Measurements from ENCODE around the gene INO80B.
A peak's percentile ranks its signal among the peaks of the same experiment; 100 is the strongest.
"Not testable (repeated sequence)": the region's sequence is repeated elsewhere in the genome, so short reads cannot be mapped to it uniquely, and the experiment has no call there.

The INO80B gene

GRCh38 chr2:74424995-74425406 lies 29.9 kb upstream of the INO80B start:
- DNase-seq (ENCODE audit: insufficient read length, low spot score): no peak
- no peak for FAIRE-seq

DNA sequence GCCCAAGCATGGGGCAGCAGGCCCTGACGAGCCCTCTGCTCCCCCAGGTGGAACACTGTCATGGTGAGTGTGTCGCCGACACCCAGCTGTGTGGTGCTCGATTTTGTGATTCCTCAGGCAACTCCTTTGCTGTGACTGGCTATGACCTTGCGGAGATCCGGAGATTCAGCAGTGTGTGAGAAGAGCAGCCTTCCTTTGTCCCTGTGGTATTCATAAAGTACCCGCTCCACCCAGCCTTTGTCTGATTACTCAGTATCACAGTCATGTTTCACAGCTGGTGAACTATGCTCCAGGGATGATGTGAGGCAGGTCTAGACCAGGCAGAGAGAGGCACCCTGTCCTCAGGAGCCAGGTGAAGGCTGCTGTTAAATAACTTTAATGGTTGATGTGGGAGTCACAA lies 29.4 kb upstream of the INO80B start:
- no peak for DNase-seq (ENCODE audit: insufficient read length, low spot score)
- FAIRE-seq: no peak

GRCh38 chr2:74426181-74426758 lies 28.6 kb upstream of the INO80B start:
- FAIRE-seq: no peak
- no peak for DNase-seq (ENCODE audit: insufficient read length, low spot score)

GRCh38 chr2:74427551-74427950 lies 27.3 kb upstream of the INO80B start:
- no peak for DNase-seq (ENCODE audit: insufficient read length, low spot score)
- FAIRE-seq: no peak

DNA sequence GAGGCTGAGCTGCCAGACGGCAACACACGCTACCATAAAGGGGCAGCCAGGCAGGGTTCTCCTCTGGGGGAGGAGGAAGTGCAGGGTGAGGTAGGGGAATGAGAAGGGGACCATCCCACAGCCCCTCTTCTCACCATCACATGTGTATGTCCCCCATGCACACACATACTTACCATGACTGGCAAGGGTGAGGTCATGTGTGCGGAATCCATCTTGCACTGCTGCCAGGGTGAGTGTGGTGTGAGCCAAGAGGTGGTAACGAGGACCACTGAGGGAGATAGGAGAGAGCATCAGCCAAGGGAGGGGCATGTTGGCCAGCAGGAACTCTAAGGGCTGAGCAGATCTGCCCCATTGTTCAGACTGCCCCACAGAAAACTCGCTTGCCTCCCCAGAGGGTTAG lies 26.2 kb upstream of the INO80B start:
- FAIRE-seq (no peak), DNase-seq (ENCODE audit: insufficient read length, low spot score) (no peak)

GRCh38 chr2:74429487-74430451 lies 25.1 kb upstream of the INO80B start:
- DNase-seq (ENCODE audit: insufficient read length, low spot score) (no peak), FAIRE-seq (no peak)

GRCh38 chr2:74430502-74430901 lies 24.4 kb upstream of the INO80B start:
- no peak for DNase-seq (ENCODE audit: insufficient read length, low spot score)
- no peak for FAIRE-seq

- DNase-seq (ENCODE audit: insufficient read length, low spot score) (no peak), FAIRE-seq (no peak)
Measured at GRCh38 chr2:74436111-74436805, 18.6 kb upstream of the INO80B start.

- FAIRE-seq (no peak), DNase-seq (ENCODE audit: insufficient read length, low spot score) (no peak)
Measured at GRCh38 chr2:74436848-74437695, 17.8 kb upstream of the INO80B start.

- FAIRE-seq: no peak
Measured at GRCh38 chr2:74438248-74438647, 16.6 kb upstream of the INO80B start.

GRCh38 chr2:74439373-74439772 lies 15.5 kb upstream of the INO80B start:
- DNase-seq (ENCODE audit: insufficient read length, low spot score) (no peak), FAIRE-seq (no peak)

More at GRCh38 chr2:74438248-74438647, 16.6 kb upstream of the INO80B start:
- no peak for DNase-seq (ENCODE audit: insufficient read length, low spot score)

DNA sequence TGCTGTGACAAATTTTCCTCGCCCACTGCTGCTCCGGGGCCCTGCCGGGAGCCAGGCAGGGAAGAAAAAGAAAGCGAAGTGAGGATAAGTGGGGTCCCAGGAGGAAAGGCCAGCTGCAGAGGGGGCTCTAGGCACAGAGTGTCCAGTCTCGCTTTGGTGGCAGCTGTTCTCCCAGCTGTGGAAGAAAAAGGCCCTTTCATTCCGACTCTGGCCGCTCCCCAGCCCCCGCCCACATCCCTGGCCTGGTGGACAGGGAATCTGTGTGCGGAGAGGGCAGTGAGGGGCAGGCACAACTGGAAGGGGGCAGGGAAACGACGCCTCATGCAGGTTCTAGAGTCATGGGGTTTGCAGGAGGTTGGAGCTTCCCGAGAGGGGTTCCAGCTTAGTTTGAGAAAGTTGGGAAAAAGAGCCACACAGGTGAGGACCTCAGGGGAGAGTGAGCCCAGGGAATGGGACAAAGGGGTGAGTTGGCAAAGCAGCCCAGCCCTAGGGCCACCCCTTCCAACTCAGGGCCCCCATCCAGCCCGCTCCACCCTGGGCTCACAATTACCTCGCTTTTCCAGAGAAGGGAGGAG lies 15.0 kb upstream of the INO80B start:
- FAIRE-seq (peak; percentile 54), DNase-seq (ENCODE audit: insufficient read length, low spot score) (peak; percentile 57)

DNA sequence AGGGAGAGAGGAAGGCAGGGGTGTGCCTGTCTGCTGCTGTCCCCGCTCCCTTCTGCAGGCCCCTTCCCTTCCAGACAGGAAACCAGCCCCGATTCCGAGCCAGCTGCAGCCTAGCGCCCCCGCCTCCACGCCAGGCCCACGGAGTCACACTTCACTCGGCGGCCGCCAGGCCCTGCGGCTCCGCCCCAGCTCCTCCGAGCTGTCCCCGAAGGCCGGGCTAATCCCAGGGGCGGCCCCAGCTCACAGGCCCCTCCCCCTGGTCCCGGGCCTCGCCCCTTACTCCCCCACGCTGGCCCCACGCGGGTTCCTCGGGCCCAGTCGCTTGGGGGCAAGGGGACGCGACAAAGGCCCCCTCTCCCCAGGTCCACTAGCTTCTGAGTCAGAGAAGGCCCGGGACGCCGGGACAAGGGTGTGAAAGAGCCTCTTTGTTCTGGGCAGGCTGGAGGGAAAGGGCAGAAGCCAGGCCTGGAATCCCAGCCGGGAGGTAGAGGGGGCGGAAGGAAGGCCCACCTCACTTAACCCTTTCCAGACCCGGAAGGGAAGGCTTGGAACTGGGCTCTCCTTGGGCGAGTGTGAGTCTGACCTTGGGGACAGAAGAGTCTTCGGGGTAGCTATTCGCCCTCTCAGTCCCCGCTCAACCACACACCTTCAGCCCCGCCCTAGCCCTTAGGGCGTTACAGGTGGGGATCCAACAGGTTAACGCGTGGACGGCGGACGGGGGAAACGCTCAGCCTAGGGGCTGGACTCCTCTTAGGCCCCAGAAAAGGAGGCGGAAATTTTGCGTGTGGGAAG lies 14.3 kb upstream of the INO80B start:
- DNase-seq (ENCODE audit: insufficient read length, low spot score) (peak; percentile 98), FAIRE-seq (peak; percentile 84)

DNA sequence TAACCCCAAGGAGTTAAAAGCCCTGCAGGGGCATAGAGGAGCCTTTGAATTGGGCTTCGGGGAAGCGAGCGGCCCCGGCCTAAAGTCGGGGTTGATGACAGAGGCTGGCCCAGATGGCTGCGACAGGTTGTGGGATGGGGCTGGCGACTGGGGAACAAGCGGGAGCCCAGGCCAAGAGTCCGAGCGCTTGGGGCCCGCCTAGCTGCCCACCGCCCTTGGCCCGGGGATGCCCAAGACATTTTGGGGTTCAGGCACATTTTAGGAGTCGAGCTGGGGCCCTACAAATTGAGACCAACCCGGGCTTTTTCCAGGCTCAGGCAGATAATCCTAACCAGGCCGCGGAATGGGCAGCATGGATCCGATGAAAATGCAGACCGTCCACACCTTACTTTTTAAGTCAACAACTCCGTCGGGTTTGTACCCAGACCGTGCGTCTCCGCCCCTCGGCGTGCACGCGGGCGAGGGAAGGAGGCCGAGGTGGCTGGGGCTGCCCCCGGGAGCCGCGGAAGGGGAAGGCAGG lies 13.7 kb upstream of the INO80B start:
- DNase-seq (ENCODE audit: insufficient read length, low spot score) (no peak), FAIRE-seq (no peak)

GRCh38 chr2:74441690-74442482 lies 13.0 kb upstream of the INO80B start, which contains the start of gene RTKN:
Gene RTKN (minus strand): TSS chr2:74441937. CDS start chr2:74441816, 121 bp downstream.
- DNase-seq (ENCODE audit: insufficient read length, low spot score) (no peak), FAIRE-seq (no peak)

DNA sequence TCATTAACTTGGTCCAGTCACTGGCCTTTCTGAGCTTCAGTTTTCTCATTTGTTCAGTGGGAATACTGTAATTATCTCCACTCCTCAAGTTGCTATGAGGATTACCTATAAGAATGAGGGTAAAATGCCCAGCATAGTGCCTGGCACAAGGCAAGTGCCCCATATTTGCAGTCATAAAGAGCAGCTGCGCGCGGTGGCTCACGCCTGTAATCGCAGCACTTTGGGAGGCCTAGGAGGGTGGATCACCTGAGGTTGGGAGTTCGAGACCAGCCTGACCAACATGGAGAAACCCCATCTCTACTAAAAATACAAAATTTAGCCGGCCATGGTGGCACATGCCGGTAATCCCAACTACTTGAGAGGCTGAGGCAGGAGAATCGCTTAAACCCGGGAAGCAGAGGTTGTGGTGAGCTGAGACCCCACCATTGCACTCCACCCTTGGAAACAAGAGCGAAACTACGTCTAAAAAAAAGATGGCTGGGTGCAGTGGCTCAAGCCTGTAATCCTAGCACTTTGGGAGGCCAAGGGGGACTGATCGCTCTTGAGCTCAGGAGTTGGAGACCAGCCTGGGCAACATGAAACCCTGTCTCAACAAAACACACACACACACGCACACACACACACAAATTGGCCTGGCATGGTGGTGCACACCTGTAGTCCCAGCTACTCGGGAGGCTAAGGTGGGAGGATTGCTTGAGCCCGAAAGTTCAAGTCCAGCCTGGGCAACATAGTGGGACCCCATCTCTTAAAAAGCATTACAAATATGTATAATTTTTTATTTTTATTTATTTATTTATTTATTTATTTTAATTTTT lies 12.2 kb upstream of the INO80B start:
- DNase-seq (ENCODE audit: insufficient read length, low spot score); FAIRE-seq: not testable (repeated sequence)
